NCI-H510A treated with DMSO at 0.1 percent for 48 hours (cell line): ENCODE results near the gene ADGRB2.

Experiments
- DNase-seq: peaks from one replicate; lab custom pipeline; 2025; lab: John Stamatoyannopoulos, UW

Gene ADGRB2

GRCh38 chr1:31793586-31794285 lies 29.6 kb upstream of the ADGRB2 start:
- no peak for DNase-seq

GRCh38 chr1:31793086-31793485 lies 28.9 kb upstream of the ADGRB2 start:
- no peak for DNase-seq

GRCh38 chr1:31792541-31792940 lies 28.4 kb upstream of the ADGRB2 start:
- no peak for DNase-seq

- no peak for DNase-seq
These were observed 28.0 kb upstream of the ADGRB2 start for GRCh38 chr1:31792116-31792515.

- DNase-seq, result no peak
These were observed 27.2 kb upstream of the ADGRB2 start for GRCh38 chr1:31791131-31791858.

GRCh38 chr1:31790641-31791091 lies 26.5 kb upstream of the ADGRB2 start:
- no peak for DNase-seq

GRCh38 chr1:31790140-31790539 lies 26.0 kb upstream of the ADGRB2 start:
- no peak for DNase-seq

GRCh38 chr1:31789259-31790065 lies 25.3 kb upstream of the ADGRB2 start:
- peak; percentile 47 for DNase-seq

GRCh38 chr1:31788825-31789256 lies 24.7 kb upstream of the ADGRB2 start:
- DNase-seq, result no peak

- DNase-seq, result peak; percentile 54
These were observed 24.1 kb upstream of the ADGRB2 start for GRCh38 chr1:31788138-31788824.

- DNase-seq, result no peak
These were observed 23.6 kb upstream of the ADGRB2 start for GRCh38 chr1:31787786-31788137.

GRCh38 chr1:31787261-31787660 lies 23.1 kb upstream of the ADGRB2 start:
- no peak for DNase-seq

- no peak for DNase-seq
These were observed 22.4 kb upstream of the ADGRB2 start for GRCh38 chr1:31786366-31787060.

GRCh38 chr1:31785947-31786290 lies 21.8 kb upstream of the ADGRB2 start:
- DNase-seq, result no peak

- no peak for DNase-seq
These were observed 21.1 kb upstream of the ADGRB2 start for GRCh38 chr1:31785020-31785946.

GRCh38 chr1:31784356-31785019 lies 20.3 kb upstream of the ADGRB2 start:
- DNase-seq, result no peak

- no peak for DNase-seq
These were observed 19.7 kb upstream of the ADGRB2 start for GRCh38 chr1:31783846-31784245.

- no peak for DNase-seq
These were observed 18.6 kb upstream of the ADGRB2 start for GRCh38 chr1:31782421-31783410.
